ENCODE measurements around the gene ELL. TPM values are rescaled to one million over a fixed set of nuclear protein-coding genes. Genes with fewer than 3 reads are reported as not detected.

The ELL gene
- total RNA-seq (2022; extraction: Qiagen RNA extraction; ENCODE audit: low read depth): 3.7 to 6.5 TPM (median 5.4 TPM) in 5 replicates

DNA sequence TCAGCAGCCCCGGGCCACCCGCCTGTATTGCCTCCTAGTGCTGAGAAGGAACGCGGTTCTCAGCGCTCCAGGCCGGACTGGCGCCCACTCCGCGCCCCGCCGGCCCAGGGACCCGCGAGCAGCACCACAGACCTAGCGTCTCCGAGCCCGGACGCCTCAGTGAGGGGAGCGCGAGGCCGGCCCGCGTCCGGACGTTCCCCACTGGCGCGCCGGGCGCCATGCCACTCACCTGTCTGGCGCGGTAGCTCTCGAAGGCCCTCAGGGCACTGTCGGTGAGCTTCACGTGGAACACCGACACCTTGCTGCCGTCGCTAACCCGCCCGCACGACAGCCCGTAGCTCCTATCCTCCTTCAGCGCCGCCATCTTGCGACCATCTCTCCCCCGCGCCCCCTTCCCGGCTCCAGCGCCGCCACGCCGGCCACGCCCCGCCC lies at the start of gene ELL:
TSS of gene ELL (minus strand) at position 379 of the 432 bp plus-strand sequence. CDS start at position 364, 15 bp downstream.

GRCh38 chr19:18557411-18558201 lies 35.7 kb upstream of the ELL start, which contains the start of gene KXD1:
KXD1 (plus strand) TSS chr19:18557870; CDS start chr19:18562057, 4,187 bp downstream.

DNA sequence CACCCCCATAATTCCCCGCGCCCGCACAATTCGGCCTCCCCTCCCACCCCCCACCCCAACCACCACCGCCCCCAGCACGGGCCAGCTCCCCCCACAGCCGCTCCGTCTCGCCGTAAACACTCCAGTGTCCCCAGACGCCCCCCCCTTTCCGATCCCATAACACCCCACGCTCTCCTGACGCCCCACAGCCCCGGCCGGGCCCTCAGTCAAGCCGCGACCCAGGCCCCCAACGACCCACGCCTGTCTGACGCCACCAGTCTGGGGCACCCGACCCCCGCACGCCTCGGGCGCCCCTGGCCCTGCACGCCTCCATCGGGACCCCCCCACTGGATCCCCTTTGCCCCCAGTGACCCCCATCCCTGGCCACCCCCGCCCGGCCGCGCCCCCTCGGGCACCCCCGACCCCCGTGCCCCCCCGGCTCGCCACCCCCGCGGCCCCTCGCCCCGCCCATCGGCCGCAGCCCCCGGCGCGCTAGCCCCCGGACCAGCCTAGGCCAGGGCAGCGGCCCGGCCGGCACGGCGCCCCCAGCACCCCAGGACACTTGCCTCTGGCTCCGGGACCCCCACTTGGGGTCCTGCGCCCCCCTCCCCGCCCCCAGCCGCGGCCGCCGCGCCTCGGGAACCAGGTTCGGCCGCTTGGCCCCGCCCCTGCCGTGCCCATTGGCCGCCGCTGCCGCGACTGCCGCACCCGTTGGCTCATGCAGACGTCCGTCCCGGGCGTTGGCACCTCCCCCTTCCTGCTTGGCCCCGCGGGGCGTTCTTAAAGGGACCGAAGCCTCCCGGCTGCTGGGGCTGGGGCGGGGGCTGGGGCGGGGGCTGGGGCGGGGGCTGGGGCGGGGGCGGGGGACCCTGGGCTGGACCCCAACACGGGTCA lies 21.3 kb upstream of the ELL start, which contains the start of gene FKBP8:
TSS of gene FKBP8 (minus strand) at position 633 of the 873 bp plus-strand sequence. CDS start 1,603 bp downstream, outside the sequence.

DNA sequence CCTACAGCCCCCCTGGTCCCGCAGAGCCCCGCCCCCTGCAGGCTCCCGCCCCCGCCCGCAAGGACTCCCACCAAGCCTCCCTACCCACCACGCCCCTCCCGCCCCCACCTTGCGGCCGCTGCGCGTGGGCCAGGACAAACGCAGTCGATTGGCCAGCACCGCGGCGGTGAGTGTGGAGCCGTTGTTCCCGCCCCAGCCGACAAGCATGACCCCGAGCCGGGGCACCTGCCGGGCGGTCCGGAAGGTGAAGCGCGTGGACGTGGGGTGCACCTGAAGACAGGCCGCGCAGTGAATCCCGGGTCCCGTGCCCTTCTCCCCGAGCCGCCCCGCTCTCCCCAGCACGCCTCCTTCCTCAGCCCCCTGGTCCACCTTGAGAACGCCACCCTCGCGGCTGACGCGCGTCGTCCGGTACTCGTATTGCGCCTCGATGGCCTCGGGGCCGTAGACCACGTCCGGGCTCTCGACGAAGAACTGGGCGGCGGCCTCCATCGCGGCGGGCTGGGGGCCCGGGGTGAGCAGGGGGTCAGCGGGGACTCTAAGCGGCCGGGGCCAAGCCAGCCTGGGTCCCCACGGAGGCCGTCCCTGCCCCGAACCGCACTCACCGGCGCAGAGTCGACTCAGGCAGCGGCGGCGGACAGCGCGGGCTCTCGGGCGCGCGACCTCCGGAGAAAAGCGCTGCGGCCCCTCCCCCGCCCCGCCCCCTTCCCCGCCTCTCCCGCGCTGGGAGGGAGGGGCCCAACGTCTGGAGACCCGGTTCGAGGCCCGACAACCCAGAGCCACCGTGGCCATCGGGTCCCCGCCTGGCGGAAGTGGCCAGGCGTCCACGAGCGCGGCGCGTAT lies 84.2 kb downstream of the ELL start, which contains the start of gene ISYNA1:
TSS of gene ISYNA1 (minus strand) at position 643 of the 840 bp plus-strand sequence. CDS start at position 489, 154 bp downstream.

DNA sequence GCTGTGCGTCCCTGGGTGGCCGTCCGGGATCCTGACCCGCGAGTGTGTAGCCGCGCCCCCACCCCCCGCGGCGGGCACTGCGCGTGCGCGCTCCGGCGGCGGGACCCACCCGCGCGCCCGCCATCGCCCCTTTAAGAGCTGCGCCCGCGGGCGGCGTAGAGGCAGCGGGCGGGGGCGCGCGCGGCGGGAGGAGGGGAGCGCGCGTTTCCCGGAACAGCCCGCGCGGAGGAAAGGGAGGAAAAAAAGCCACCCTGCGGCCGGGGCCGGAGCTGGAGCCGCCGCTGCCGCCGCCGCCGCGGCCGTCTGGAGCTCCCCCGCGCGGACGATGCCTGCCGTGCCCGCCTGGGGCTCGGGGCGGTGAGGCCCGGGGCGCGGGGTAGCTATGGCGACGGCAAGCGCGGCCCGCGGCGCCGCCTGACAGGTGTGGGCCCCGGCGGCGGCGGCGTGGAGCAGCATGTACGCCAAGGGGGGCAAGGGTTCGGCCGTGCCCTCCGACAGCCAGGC lies 102.6 kb downstream of the ELL start, which contains the start of gene SSBP4:
TSS of gene SSBP4 (plus strand) at position 204 of the 504 bp plus-strand sequence. CDS start at position 455, 251 bp downstream.

GRCh38 chr19:18397242-18398202 lies 124.3 kb downstream of the ELL start, which contains the start of gene LRRC25:
LRRC25 (minus strand) TSS chr19:18397622; CDS start chr19:18396963, 659 bp downstream.

Other genes with a start within 250 kb of the ELL start
- 0.61 to 0.98 TPM (median 0.72 TPM) in 5 replicates for gene IQCN, start 247.6 kb downstream of the ELL start, total RNA-seq (2022; extraction: Qiagen RNA extraction; ENCODE audit: low read depth)
- gene JUND, start 240.4 kb downstream of the ELL start, total RNA-seq (2022; extraction: Qiagen RNA extraction; ENCODE audit: low read depth): 22.6 to 65.5 TPM (median 54.9 TPM) in 5 replicates
- 200 to 249 TPM (median 235 TPM) in 5 replicates for gene LSM4, start 199.0 kb downstream of the ELL start, total RNA-seq (2022; extraction: Qiagen RNA extraction; ENCODE audit: low read depth)
- gene PGPEP1, start 181.5 kb downstream of the ELL start, total RNA-seq (2022; extraction: Qiagen RNA extraction; ENCODE audit: low read depth): 1.6 to 3.2 TPM (median 2.6 TPM) in 5 replicates
- 15.2 to 41.1 TPM (median 30.8 TPM) in 5 replicates for gene GDF15, start 135.9 kb downstream of the ELL start, total RNA-seq (2022; extraction: Qiagen RNA extraction; ENCODE audit: low read depth)
- gene LRRC25, start 124.4 kb downstream of the ELL start, total RNA-seq (2022; extraction: Qiagen RNA extraction; ENCODE audit: low read depth): not detected in 5 replicates
- gene SSBP4, start 102.7 kb downstream of the ELL start, total RNA-seq (2022; extraction: Qiagen RNA extraction; ENCODE audit: low read depth): 30.2 to 51.6 TPM (median 49.6 TPM) in 5 replicates
- gene ISYNA1, start 83.9 kb downstream of the ELL start, total RNA-seq (2022; extraction: Qiagen RNA extraction; ENCODE audit: low read depth): 28.6 to 46.9 TPM (median 39.3 TPM) in 5 replicates
- gene FKBP8, start 21.5 kb upstream of the ELL start, total RNA-seq (2022; extraction: Qiagen RNA extraction; ENCODE audit: low read depth): 85.4 to 164 TPM (median 152 TPM) in 5 replicates
- 74.1 to 108 TPM (median 102 TPM) in 5 replicates for gene KXD1, start 35.8 kb upstream of the ELL start, total RNA-seq (2022; extraction: Qiagen RNA extraction; ENCODE audit: low read depth)
- gene UBA52, start 49.8 kb upstream of the ELL start, total RNA-seq (2022; extraction: Qiagen RNA extraction; ENCODE audit: low read depth): 1,053 to 1,266 TPM (median 1,114 TPM) in 5 replicates
- 31.0 to 64.3 TPM (median 56.1 TPM) in 5 replicates for gene REX1BD, start 66.7 kb upstream of the ELL start, total RNA-seq (2022; extraction: Qiagen RNA extraction; ENCODE audit: low read depth)
- 2.6 to 5.8 TPM (median 3.3 TPM) in 5 replicates for gene CRLF1, start 84.7 kb upstream of the ELL start, total RNA-seq (2022; extraction: Qiagen RNA extraction; ENCODE audit: low read depth)
- gene TMEM59L, start 90.8 kb upstream of the ELL start, total RNA-seq (2022; extraction: Qiagen RNA extraction; ENCODE audit: low read depth): 5.8 to 6.2 TPM (median 6.0 TPM) in 5 replicates
- gene KLHL26, start 115.0 kb upstream of the ELL start, total RNA-seq (2022; extraction: Qiagen RNA extraction; ENCODE audit: low read depth): 1.7 to 5.3 TPM (median 3.4 TPM) in 5 replicates
- gene CRTC1, start 161.6 kb upstream of the ELL start, total RNA-seq (2022; extraction: Qiagen RNA extraction; ENCODE audit: low read depth): 2.5 to 5.8 TPM (median 4.7 TPM) in 5 replicates

Data from A549 treated with ZK216348 at 1 μM for 4 hours (cell line).